ENCODE data around the gene KIFAP3.

GRCh38 chr1:170086399-170087032, 12.0 kb upstream of the KIFAP3 start:
- TF ChIP-seq TEAD1 (CRISPR knock-in tag; IDR thresholded peaks at IDR 0.05) = no peak
- TF ChIP-seq CTCF (IDR thresholded peaks at IDR 0.05) = no peak
- no peak for TF ChIP-seq FOXP1 (CRISPR knock-in tag; IDR thresholded peaks at IDR 0.05; ENCODE audit: borderline replicate concordance)
- no peak for TF ChIP-seq ZNF512 (CRISPR knock-in tag; IDR thresholded peaks at IDR 0.05; ENCODE audit: borderline replicate concordance)
- TF ChIP-seq ZNF138 (CRISPR knock-in tag; conservative IDR thresholded peaks at IDR 0.05) = no peak
- TF ChIP-seq PREB (CRISPR knock-in tag; IDR thresholded peaks at IDR 0.05; ENCODE audit: borderline replicate concordance) = no peak
- no peak for TF ChIP-seq NR2C2 (CRISPR knock-in tag; IDR thresholded peaks at IDR 0.05)
- TF ChIP-seq HMGXB4 (CRISPR knock-in tag; IDR thresholded peaks at IDR 0.05) = no peak
- no peak for TF ChIP-seq USF2 (CRISPR knock-in tag; IDR thresholded peaks at IDR 0.05)
- TF ChIP-seq ATF3 (CRISPR knock-in tag; conservative IDR thresholded peaks at IDR 0.05) = no peak
- no peak for TF ChIP-seq ZBTB43 (CRISPR knock-in tag; IDR thresholded peaks at IDR 0.05)
- TF ChIP-seq ZMAT4 (CRISPR knock-in tag; IDR thresholded peaks at IDR 0.05) = no peak
- TF ChIP-seq ATF6 (CRISPR knock-in tag; IDR thresholded peaks at IDR 0.05) = no peak
- TF ChIP-seq RELA (CRISPR knock-in tag; IDR thresholded peaks at IDR 0.05; ENCODE audit: borderline replicate concordance) = no peak

All from WTC11 (cell line).